ENCODE measurements around the gene ZFHX2.

Gene ZFHX2

GRCh38 chr14:23513818-23514643 lies 37.5 kb downstream of the ZFHX2 start:
- DNase-seq = no peak

GRCh38 chr14:23513005-23513817 lies 38.4 kb downstream of the ZFHX2 start:
- DNase-seq = no peak

DNA sequence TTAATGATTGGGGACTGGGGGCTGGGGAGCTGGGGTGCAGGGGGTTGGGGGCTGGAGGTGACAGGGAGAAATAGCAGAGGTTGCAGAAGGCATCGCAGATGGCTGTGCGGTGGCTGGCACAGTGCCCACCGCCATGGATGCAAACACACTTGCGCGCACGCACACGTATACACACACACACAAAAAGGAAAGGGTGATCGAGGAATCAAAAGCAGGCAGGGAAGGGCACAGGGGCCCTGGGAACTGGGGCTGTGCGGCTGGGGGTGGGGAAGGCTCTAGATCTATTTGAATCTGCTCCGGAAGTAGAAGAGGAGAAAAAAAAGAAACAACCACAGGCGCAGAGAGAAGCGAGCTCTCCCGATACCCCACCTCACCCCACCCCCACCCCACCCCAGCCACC lies 39.4 kb downstream of the ZFHX2 start:
- DNase-seq = no peak

DNA sequence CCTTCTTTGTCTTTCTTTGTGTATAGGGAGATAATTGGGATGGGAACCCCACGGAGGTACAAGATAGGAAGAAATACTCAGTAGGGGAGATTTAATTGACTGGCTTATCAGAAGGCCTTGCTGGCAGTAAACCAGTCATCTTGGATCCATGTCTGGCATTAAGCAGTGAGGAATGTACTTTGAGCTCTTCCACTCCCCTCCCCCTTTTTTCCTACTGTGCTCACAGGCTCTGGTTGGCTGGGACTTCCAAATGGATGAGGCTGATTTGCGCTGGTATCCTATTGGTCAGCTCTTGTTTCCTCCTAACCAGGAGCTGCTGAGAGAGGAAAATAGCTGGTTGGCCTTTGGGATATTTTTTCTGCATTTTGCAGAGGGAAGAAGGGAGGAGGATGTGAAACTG lies 57.3 kb downstream of the ZFHX2 start:
- no peak for DNase-seq

- no peak for DNase-seq
These were observed 58.8 kb downstream of the ZFHX2 start for GRCh38 chr14:23492618-23493272.

DNA sequence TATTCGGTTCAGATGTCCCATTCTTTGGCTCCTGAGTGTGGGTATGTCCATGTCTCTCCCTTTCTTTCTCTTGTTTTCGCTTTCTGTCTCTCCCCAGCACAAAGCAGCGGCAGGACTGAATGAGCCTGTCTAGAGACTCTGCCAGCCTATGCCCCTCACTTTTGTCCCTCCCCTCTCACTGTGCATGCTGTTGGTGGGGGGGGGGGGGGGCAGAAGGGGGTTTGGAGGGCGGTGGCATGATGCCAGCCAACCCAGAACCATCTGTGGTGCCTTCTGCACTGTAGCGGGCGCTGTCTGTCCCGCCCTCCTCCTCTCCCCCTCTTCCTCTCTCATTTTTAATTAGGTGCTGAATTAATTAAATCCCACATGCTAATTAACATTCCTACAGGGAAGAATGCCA lies 64.3 kb downstream of the ZFHX2 start:
- DNase-seq = no peak

DNA sequence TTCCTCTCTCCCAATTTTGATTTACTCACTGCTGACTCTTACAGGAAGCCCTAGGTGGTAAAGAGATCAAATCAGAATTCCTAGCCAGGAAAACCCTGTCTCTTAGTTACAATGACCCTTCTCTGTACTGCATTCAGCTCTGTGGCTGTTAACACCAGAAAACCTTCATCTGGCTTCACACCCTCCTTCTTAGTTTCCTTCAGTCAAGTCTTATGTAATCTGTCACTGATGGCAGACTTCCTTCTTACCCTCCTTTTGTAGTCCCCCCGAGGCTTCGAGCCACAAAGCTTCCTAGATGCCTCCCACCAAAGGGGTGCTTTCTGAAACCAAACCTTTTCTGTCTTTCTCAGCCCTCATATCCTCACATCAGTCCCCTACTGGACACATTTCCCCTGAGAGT lies 65.5 kb downstream of the ZFHX2 start:
- no peak for DNase-seq

- DNase-seq = no peak
These were observed 66.2 kb downstream of the ZFHX2 start for GRCh38 chr14:23485326-23485725.

GRCh38 chr14:23483236-23483854 lies 68.2 kb downstream of the ZFHX2 start:
- peak; percentile 23 for DNase-seq

GRCh38 chr14:23482823-23483148 lies 68.8 kb downstream of the ZFHX2 start:
- no peak for DNase-seq

- DNase-seq = no peak
These were observed 69.4 kb downstream of the ZFHX2 start for GRCh38 chr14:23481979-23482822.

- no peak for DNase-seq
These were observed 70.1 kb downstream of the ZFHX2 start for GRCh38 chr14:23481362-23481970.

GRCh38 chr14:23478109-23478759 lies 73.3 kb downstream of the ZFHX2 start:
- no peak for DNase-seq

DNA sequence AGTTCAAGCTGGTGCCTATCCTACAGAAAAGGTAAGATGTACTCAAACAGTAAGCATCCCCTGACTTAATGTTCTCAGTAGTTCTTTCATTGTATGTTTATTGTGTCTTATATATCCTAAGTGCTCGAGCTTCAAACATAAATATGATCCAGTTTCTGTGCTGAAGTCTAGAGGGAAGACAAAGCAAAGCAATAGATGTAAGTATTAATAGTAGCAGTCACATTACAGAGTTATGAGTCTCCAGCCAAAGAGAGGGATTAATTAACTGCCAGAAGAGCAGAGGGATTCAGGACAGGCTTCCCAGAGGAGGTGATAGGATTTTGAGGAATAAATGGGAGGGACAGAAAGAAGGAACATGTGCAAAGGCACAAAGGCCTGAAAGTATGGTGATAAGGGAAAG lies 80.6 kb downstream of the ZFHX2 start:
- no peak for DNase-seq

All from 8988T (cell line).